Caki2 (cell line): ENCODE results near the gene MYH11. TPM values are rescaled to one million over a fixed set of nuclear protein-coding genes. Genes with fewer than 3 reads are reported as not detected.

Source experiments
- DNase-seq: peaks from one replicate; pipeline ENCODE4 v3.0.0-alpha.2; 2015; ENCODE audit warnings: low read depth
- in situ Hi-C: cut with HindIII; loops from 2 replicates; pipeline ENCODE4 v1.10.0; 2016; ENCODE audit warnings: low sequenced_read_pairs, low pct_unique_long_range_greater_than_20kb, mixed read lengths
- total RNA-seq: library from RNA; depleted of rRNA; stranded (reverse); fragments of >200 nt; shearing (Covaris generic); gene quantifications from 2 replicates; pipeline ENCODE4 v1.2.3, GENCODE V29; 2014; ENCODE audit warnings: low replicate concordance

Gene MYH11
- total RNA-seq, 1 experiment from 2014 or later, result not detected

GRCh38 chr16:15772579-15773293, 84.1 kb downstream of the MYH11 start:
- no peak for DNase-seq
- in situ Hi-C loops, result no loop called here

- DNase-seq, result no peak
- in situ Hi-C loops, result no loop called here
Observed at GRCh38 chr16:15771694-15772093, 85.1 kb downstream of the MYH11 start.

GRCh38 chr16:15770512-15770911, 86.3 kb downstream of the MYH11 start:
- DNase-seq, result no peak
- in situ Hi-C loops, result no loop called here

DNA sequence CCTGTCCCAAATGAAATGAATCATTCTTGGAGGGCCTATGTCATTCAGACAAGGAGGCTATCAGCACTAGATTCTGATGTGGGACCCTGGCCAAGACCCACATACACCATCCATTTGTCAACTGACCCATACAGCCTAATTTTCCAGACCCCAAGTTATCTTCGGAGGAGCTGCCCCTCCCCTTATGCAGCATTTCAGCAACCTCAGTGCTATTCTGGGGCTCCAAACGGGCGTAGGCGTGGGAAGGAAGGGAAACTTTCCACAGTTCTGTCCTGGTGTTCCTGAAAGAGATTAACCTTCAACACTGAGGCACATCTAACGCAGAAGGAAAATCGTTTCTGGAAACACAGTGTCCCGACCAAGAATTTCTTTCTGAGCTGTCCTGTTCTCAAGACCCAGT, 86.7 kb downstream of the MYH11 start:
- no peak for DNase-seq
- in situ Hi-C loops, result no loop called here

DNA sequence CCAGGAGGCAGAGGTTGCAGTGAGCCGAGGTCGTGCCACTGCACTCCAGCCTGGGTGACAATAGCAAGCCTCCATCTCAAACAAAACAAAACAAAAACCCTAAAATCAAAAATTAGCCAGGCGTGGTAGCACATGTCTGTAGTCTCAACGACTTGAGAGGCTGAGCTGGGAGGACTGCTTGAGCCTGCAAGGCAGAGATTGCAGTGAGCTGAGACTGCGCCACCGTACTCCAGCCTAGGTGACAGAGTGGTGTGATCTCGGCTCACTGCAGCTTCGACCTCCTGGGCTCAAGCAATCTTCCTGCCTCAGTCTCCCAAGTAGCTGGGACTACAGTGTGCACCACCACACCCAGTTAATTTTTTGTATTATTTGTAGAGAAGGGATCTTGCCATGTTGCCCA, 87.6 kb downstream of the MYH11 start:
- in situ Hi-C loops, result no loop called here
- DNase-seq, result no peak

- in situ Hi-C loops, result no loop called here
Observed at GRCh38 chr16:15768201-15768600, 88.6 kb downstream of the MYH11 start.

DNA sequence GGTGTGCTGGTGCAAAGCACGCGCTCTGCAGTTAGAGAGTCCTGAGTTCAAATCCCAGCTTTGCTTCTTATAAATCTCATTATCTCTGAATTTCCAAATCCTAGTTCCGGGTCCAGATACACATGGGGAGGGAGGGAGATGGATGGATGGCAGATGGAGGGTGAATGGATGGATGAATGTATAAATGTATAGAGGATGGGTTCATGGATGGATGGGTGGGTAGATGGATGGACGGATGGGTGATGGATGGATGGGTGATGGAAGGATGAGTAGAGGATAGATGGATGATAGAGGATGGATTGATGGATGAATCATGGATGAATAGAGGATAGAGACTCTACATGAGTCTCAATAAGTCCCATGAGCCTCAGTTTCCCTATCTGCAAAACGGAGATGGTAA, 89.9 kb downstream of the MYH11 start:
- in situ Hi-C loops, result no loop called here
- no peak for DNase-seq

More at GRCh38 chr16:15768201-15768600, 88.6 kb downstream of the MYH11 start:
- no peak for DNase-seq

GRCh38 chr16:15765880-15766279, 90.9 kb downstream of the MYH11 start:
- in situ Hi-C loops, result no loop called here
- DNase-seq, result peak; percentile 41

DNA sequence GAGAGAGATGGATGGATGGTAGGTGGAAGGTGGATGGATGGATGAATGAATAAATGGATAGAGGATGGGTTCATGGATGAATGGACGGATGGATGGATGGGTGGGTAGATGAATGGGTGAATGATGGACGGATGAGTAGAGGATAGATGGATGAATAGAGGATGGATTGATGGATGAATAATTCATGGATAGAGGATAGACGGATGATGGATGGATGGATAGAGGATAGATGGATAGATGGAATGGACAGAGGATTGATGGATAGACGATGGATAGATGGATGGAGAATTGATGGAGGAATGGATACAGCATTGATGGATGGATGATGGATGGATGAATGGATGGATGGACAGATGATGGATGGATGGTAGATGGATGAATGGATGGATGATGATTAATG, 91.7 kb downstream of the MYH11 start:
- in situ Hi-C loops, result no loop called here
- no peak for DNase-seq

DNA sequence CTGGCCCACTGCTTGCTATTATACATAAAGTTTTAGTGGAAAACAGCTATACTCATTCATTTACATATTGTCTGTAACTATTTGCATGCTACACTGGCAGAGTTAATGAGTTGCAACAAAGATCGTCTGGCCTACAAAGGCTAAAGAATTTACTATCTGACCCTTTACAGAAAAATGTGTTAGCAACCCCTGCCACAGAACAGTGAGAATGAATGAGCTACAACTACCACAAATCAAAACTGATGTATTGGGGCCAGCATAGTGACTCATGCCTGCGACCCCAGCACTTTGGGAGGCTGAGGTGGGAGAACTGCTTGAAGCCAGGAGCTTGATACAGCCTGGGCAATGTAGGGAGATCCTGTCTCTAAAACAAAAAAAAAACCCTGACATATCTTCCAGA, 92.7 kb downstream of the MYH11 start:
- in situ Hi-C loops, result no loop called here

DNA sequence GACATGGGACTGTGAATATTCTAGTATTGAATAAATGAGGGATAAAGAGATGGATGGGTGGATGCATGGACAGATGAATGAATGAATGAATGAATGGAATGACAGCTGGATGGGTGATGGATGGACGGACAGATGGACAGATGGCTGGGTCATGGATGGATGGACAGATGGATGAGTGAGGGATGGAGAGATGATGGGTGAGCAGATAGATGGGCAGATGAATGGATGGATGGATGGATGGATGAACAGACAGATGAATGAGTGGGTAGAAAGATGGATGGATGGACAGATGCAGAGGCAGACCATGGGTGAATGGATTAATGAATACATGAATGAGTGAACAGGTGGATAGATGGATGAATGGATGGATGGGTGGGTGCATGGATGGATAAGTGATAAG, 96.7 kb downstream of the MYH11 start:
- no peak for DNase-seq
- in situ Hi-C loops, result no loop called here

More for the DNA sequence above, 92.7 kb downstream of the MYH11 start:
- DNase-seq, result no peak

DNA sequence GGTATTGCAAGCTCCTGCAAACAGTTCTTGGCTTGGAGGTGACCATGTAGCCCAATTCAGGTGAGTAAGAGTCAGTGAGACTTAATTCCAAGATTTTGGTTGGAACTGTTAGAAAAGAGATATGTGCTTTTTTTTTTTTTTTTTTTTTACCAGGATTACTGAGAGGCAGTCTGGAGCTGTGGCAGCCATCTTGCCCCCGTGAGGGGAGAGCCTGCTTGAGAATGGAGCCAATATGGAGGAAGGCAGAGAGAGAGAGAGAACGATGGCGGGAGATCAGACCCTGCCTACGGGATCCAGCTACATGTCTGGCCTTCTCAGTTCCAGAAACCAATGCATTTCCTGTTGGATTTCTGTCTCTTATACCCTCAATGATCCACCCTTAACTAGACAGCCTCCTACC, 97.8 kb downstream of the MYH11 start:
- no peak for DNase-seq
- in situ Hi-C loops, result no loop called here

DNA sequence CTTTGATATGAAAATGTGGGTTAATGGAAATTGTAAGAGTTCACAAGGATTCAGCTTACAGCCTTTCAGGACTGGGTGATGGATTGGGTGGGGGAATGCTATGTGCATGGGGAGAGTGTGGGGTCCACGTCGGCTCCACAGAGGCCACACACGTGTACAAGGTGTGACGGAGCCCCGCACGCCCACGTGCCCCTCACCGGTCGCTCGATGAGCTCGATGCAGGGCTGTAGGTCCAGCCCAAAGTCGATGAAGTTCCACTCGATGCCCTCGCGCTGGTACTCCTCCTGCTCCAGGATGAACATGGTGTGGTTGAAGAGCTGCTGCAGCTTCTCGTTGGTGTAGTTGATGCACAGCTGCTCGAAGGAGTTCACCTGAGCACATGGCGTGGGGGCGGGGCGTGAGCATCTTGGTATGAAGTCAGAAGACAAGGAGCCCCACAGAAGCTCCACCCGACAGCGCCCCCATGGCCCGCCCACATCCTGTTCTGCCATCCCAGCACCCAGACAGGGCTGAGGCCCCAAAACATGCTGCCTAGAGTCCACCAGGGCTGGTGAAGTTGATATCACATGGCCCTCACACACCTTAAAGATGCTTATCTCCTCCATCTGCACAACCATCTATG, 99.1 kb downstream of the MYH11 start:
- no peak for DNase-seq
- in situ Hi-C loops, result no loop called here

GRCh38 chr16:15757077-15757386, 99.8 kb downstream of the MYH11 start:
- in situ Hi-C loops, result no loop called here
- no peak for DNase-seq

DNA sequence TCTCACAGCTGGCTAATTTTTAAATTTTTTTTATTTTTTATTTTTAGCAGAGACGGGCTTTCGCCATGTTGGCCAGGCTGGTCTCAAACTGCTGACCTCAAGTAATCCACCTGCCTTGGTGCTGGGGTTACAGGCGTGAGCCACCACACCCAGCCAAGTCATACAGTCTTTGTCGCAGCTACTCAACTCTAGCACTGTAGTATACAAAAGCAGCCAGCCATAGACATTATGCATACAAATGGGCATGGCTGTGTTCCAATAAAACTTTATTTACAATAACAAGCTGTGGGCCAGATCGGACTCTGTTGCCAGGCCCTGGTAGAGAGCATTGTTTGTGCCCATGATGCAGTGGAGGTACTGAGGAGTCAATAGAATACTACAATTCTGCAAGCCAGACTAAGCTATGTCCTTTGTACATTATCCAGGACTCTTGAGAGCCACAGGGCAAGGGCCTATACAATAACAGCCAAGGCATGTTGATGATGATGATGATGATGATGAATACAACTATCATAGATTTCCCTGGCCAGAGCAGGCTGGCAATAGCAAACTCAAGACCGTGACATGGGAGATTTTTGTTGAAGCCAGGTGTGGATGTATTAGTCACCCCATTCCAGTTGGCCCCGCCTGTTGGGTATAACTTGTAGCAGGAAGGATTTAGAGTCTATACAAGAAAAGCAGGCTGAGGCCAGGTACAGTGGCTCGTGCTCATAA, 101.8 kb downstream of the MYH11 start:
- in situ Hi-C loops, result no loop called here
- DNase-seq, result no peak

DNA sequence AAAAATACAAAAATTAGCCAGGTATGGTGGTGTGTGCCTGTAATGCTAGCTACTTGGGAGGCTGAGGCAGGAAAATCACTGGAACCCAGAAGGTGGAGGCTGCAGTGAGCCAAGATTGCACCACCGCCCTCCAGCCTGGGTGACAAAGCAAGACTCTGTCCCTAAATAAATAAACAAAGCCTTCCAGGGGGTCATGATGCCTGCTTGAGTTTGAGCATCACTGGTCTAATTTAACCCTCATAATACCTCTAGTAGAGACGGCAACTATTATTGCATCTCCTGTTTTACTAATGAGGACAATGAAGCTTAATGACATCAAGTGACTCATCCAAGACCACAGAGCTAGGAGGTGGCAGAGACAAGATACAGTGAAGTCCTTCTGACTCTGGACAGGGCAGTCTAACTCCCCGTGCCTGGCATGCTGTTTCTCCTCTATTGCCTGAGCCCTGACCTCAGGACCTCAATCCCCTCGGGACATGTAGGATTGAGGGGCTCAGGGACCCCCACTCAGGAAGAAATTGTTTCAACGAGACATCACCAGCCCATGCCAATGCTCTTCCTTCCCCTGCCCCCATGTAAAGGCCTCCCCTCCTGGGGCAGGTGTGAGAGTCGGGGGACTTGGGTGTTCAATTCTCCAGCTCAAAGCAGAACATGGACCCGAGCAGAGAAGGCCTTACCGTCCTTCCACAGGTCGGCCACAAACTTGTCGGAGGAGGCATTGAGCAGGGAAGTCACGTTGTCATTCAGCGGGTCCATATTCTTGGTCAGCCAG, 103.9 kb downstream of the MYH11 start:
- DNase-seq, result no peak
- in situ Hi-C loops, result no loop called here

DNA sequence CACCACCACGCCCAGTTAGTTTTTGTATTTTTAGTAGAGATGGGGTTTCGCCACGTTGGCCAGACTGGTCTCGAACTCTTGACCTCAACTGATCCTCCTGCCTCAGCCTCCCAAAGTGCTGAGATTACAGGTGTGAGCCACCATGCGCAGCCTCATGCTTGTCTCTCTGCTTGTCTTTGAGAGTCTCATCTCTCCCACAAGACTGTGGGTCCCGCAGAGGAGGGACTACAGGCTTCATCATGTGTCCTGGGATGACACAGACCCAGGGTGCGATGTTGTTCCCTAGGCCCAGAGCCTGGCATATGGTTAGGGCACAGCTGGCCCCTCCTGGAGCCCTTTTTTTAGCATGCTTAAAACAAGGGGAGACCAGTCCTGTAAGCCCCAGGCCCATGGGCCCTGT, 104.9 kb downstream of the MYH11 start:
- in situ Hi-C loops, result no loop called here

GRCh38 chr16:15749985-15750384, 106.8 kb downstream of the MYH11 start:
- in situ Hi-C loops, result no loop called here
- no peak for DNase-seq

More for the DNA sequence above, 104.9 kb downstream of the MYH11 start:
- DNase-seq, result no peak

DNA sequence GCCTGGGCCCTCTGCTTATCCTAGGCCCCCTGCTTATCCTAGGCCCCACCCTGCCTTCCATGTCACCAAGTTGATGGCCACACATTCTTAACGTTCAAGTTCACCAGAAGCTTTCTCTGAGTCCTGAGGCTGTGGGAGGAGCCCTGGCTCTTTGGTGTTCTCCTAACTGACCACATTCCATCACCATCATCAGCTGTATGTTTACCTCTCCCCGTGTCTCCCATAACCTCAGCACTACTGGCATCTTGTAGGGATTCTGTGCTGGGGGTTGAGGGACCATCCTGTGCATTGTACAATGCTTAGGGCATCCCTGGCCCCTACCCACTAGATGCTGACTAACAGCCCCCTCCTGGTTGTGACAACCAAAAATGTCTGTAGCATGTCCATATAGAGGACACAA, 107.5 kb downstream of the MYH11 start:
- in situ Hi-C loops, result no loop called here

More for the DNA sequence above, 107.5 kb downstream of the MYH11 start:
- peak; percentile 28 for DNase-seq
